Endometrium (tissue), 2 donors: Measurements from ENCODE around the gene SPIRE2.

Source experiments
- FAIRE-seq: peaks from 2 replicates; lab custom pipeline; 2012; peaks lifted over from hg19 to GRCh38; lab: Jason Lieb, UNC
- donor health status: control.
- donor health status: control.

Gene SPIRE2

DNA sequence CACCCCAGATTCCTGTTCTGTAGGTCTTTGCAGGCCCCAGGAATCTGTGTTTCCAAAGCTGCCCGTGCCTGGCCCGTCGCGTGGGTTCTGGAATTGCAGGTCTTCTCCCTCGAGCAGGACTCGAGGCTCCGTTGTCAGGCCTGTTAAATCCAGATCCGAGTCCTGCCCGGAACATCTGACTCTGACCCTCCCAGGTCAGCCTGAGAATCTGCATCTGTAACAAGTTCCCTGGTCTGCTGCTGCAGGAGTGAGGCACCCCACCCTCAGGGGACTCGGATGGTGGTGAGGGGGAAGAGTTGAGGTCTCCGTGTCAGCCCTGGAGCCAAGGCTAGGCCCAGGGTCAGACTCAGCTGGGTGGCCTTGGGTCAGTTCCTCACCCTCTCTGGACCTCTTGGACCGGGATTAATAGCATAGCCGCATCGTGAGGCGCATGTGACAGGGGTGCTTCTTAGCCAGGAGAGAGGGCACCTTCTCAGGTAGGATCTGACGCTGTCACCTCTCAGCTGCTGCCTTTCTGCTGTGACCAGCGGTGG lies 8.8 kb downstream of the SPIRE2 start:
- FAIRE-seq, result no peak

DNA sequence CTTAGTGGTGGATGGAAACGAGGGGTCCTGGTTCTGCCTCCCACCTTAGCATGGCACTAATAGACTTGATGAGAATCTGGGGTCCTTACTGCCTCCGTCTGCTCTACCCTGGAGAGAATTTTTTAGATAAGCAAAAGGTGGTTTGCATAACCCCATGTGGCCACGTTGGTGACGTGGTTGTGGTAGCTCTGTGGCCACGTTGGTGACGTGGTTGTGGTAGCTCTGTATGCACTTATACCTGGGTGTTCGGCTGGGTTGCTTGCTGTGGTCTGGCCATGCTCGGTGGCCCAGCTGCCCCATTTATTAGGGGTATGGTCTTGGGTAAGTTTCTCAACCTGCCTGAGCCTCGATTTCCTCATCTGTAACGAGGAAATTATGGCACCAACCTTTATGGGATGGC lies 13.0 kb downstream of the SPIRE2 start:
- FAIRE-seq, result no peak

DNA sequence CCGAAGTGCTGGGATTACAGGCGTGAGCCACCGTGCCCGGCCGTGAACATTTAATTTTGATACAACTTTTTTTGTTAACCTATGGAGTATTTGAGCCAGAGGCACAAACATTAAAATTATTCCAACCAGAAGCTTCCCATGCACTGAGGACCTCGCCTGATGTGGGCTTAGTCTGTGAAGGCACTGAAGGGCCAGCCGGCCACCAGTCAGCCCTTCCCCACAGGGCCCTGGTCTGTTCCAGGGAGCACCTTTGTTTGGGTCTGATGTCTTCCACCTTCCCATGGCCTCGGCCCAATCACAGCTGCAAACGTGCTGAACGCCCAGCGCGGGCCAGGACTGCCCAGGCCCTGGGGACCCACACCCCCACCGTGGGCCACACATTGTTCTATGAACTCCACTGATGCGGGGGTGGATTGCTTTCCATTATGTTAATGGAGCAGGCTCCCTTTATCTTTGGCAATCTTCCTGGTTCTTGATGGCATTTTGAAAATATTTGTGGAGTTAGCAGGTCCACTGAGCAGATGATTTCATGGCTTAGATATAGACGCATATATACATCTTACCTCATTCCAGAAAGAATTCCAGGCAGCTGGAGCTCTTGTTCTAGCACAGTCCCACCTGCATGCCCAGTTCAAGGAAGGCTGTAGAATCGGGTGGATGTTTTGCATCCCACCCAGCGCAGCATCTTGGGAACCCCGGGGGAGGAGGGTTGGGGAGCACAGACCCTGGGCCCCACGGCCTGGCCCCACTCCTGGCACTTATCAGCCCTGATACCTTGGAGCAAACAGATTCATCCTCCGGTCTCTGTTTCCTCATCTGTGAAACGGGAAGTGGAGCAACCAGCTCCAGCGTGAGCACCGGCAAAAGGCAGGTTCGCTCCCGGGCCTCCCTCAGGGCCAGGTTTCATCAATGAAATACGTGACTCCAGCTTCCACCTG lies 14.5 kb downstream of the SPIRE2 start:
- no peak for FAIRE-seq

DNA sequence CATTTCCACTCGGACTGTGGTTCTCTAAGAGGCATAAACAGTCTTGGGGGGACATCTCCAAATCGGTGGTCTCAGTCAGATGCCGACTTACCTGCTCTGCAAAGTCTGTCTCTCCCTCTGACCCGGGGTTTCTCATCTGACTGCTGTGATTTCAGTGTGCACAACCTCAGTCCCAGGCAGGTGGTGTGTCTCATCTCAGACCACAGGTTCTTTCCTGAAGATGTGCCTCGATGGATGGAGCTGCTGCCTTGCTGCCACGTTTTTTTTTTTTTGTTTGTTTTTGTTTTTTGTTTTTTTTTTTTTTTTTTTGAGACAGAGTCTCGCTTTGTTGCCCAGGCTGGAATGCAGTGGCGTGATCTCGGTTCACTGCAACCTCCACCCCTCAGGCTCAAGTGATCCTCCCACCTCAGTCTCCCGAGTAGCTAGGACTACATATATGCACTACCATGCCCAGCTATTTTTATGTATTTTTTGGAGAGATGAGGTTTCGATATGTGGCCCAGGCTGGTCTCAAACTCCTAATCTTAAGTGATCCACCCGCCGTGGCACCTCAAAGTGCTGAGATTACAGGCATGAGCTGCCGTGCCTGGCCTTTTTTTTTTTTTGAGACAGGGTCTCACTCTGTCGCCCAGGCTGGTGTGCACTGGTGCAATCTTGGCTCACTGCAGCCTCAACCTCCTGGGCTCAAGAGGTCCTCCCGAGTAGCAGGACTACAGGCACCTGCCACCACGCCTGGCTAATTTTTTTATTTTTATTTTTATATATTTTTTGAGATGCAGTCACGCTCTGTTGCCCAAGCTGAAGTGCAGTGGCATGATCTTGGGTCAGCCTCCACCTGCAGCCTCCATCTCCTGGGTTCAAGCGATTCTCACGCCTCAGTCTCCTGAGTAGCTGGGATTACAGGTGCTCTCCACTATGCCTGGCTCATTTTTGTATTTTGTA lies 15.4 kb downstream of the SPIRE2 start:
- FAIRE-seq, result no peak

- no peak for FAIRE-seq
These were observed 16.6 kb downstream of the SPIRE2 start for GRCh38 chr16:89844739-89845339.

DNA sequence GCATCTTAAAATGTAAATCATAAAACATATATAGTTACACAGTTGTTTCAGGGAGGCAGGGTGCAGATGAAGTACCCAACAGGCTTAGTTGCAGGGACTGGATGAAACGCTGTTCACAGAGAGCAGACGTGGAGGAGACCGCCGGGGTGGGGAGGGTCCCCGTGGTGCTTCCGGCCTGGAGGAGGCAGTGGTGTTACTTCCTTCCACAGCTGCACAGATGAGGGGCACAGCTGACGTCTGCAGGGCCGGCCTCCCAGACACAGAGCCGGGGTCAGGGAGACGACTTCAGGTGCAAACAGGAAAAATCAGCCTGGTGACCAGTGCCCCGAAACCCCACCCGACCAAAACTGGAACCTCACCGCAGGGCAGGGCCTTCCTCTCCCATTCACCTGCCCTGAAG lies 17.1 kb downstream of the SPIRE2 start:
- FAIRE-seq, result no peak

DNA sequence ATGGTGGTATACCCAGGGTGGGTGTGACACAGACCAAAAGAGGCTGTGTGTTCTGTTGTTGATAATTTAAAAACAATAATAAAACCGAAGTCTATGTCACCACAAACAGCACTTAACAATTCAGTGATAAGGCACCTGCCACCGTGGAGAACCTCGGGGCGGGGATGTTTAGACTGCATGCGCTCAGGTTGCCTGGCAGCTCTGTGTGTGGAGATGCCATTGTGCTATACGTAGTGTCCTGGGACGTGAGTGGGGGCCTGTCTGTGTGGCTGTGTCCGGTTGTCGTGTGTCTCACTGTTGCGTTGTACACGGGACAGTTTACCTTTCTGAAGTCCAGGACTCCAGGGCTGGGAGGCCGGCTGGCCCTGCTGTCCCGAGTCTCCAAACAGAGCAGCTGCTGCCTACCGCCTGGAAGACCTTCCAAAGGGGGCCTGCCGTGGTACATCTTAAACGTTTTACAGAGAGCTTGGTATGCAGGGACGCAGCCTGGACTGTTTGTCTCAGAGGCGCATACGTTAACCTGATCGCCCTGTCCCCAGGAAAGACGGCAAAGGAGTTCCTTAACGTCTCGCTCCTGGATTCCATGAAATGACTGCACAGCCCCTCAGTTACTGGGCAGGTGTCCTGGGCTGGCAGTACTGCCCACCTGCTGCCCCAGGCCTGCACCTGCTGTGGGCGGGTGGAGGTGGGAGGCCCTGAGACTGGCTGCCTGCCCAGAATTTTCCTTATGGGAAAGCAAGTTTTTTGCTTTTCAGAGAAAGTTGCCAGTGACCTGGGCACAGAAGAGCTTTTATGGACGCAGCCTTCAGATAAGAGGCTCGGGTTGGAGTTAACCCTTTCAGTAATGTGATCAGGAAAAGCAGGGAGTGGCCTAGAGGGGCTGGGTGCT lies 19.0 kb downstream of the SPIRE2 start:
- FAIRE-seq, result no peak

DNA sequence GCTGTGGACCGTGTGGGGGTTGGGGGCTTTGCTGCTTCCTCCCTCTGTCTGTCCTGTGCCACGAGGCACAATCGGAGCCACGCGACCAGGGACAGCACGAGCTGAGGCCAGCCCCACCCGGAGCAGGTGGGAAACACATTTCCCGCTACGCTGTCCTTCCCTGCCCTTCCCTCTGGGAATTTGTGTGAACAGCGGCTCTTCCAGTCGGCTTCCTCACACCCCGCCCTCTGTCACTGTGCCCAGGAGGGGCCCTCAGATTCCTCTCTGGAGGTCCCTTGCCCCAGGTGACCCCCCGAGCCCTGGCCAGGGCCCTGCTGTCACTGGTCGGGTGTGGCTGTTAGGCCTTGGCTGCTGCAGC lies 19.6 kb downstream of the SPIRE2 start:
- no peak for FAIRE-seq

GRCh38 chr16:89848974-89849373 lies 20.7 kb downstream of the SPIRE2 start:
- FAIRE-seq, result no peak

GRCh38 chr16:89853306-89853993 lies 25.2 kb downstream of the SPIRE2 start:
- FAIRE-seq, result no peak

DNA sequence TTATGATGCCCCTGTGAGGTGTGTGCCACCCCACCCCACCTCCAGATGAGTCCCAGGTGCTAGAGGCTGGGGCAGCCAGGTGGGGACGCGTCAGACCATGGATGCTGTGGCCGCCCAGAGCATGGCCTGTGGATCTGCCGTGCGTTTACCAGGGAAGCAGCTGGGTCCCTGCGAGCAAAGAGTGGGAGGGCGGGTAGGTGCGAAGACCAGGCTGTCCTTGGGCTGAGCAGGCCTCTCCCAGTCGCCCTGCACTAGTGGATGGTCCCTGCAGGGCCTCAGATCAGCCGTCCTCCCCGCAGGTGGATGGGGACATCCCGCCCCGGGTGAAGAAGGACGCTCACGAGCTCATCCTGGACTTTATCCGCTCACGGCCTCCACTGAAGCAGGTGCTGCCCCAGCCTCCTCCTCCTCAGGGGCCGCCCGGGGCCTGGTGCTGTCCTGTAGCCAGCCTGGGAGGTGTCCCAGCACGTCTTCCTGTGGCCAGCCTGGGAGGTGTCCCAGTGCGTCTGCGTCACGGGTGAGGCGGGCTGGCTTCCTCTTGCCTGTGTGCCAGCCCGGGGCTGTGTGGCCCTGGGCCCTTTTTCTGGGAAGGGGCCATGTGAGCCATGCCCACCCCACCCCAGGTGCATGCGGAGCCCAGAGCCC lies 27.1 kb downstream of the SPIRE2 start:
- FAIRE-seq, result no peak

- FAIRE-seq, result no peak
These were observed 27.7 kb downstream of the SPIRE2 start for GRCh38 chr16:89855986-89856385.

DNA sequence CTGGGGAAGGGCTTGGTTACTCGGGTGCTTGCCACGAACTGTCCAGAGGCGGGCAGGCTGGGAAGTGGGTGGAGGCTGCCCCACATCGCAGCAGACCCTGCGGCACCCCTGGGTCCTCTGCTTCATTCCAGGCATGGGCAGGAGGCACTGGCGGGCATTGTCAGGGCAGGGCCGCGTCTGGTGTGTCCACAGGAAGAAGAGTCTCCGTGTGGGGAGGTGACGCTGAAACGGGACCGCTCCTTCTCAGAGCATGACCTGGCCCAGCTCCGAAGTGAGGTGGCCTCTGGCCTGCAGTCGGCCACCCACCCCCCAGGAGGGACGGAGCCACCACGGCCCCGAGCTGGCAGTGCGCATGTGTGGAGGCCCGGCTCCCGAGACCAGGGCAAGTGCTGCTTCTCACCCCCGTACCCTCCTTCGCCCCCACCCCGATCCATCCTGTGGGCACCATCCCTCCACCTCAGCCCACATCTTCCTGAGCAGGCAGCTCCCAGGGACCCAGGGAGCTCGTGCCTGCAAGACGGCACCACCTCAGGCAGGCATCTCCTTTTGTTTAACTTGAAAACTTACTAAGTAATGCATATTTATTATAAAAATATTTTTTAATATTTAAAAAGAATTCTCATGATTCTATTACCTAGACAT lies 30.8 kb downstream of the SPIRE2 start:
- FAIRE-seq, result no peak

- FAIRE-seq, result no peak
These were observed 31.3 kb downstream of the SPIRE2 start for GRCh38 chr16:89859615-89860007.

- FAIRE-seq, result no peak
These were observed 32.6 kb downstream of the SPIRE2 start for GRCh38 chr16:89860747-89861304.

GRCh38 chr16:89861648-89862047 lies 33.4 kb downstream of the SPIRE2 start:
- no peak for FAIRE-seq

DNA sequence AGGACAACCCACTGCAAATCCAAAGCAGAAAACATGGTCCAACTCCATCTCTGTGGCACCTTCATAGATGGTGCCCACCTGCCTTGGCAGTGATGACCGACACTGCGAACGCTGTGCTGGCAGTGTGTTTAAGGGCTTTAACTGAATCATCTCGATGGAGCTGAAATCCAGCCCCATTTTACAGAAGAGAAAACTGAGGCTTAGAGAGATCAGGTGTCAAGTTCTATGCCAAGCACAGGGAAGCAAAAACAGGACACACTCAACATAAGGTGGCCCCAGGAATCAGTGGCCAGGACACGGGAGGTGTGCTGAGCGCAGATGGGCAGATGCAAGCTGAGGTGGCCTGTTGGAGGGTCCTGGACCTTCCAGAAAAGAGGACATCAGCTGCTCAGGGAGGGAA lies 34.5 kb downstream of the SPIRE2 start:
- no peak for FAIRE-seq

GRCh38 chr16:89863741-89864526 lies 35.7 kb downstream of the SPIRE2 start:
- no peak for FAIRE-seq

DNA sequence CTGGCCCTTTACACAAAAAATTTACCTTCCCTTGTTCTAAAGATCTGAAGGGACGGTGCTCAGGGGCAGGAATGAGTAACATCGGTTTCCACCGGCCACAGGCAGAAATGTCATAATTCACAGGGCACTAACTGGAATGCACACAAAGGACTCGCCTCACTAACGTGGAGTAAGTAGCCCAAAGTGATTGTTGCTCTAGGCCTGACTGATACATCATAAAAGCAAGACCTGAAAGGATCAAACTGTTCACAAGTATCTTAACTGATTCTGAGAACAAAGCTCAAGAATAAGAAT lies 36.2 kb downstream of the SPIRE2 start:
- FAIRE-seq, result no peak
